ENCODE results near the gene ADGRG3.

GRCh38 chr16:57636184-57636583, 31.9 kb upstream of the ADGRG3 start:
- no peak for TF ChIP-seq CTCF (conservative IDR thresholded peaks at IDR 0.05)
- TF ChIP-seq ZFX (IDR thresholded peaks at IDR 0.05), result no peak
